Stimulated activated CD8-positive, alpha-beta memory T cell treated with anti-CD3 and anti-CD28 coated beads, Interleukin-7, amount 100 ng/mL, for 24 hours (primary cell): ENCODE results near the gene HOPX.
"Not testable (repeated sequence)": the region's sequence is repeated elsewhere in the genome, so short reads cannot be mapped to it uniquely, and the experiment has no call there.

Source experiments
- DNase-seq: peaks from one replicate; pipeline ENCODE4 v3.0.0-alpha.2; 2020; ENCODE audit warnings: low read depth

HOPX gene, protein sequence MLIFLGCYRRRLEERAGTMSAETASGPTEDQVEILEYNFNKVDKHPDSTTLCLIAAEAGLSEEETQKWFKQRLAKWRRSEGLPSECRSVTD

DNA sequence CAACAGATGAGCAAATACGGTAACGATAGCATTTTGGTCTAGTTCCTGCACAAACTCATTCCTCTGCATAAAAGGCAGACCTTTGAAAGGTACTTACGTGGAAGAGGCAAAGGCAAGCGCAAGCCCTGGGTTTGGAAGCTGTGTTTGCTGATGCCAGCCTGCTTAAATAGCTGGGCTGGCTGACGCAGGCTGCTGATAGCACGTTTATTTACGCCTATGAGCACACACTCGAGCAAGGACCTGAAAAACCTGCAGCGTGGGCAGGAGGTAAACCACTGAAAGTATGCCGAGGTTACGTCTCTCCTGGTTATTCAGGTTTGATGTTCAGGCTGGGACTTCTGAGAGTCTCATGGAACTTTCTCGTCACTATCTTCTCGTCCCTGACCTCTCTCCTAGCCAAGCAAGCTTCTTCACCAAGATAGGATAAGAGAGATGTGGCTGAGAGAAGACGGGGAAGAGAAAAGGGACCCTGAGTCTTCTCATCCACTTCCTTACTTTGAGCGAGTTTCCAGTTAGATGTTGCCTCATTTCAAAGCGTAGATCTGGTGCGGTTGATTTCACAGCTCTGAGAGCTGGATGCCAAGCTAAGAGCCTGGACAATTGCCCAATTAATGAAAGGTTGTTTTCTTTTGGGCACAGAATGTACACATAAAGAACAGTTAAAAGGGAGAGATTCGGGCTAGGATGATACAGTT is at the start of gene HOPX:
HOPX (minus strand) TSS at position 139 of the 695 bp plus-strand sequence. CDS start 23,480 bp downstream, outside the sequence.
- DNase-seq, result peak; percentile 33

DNA sequence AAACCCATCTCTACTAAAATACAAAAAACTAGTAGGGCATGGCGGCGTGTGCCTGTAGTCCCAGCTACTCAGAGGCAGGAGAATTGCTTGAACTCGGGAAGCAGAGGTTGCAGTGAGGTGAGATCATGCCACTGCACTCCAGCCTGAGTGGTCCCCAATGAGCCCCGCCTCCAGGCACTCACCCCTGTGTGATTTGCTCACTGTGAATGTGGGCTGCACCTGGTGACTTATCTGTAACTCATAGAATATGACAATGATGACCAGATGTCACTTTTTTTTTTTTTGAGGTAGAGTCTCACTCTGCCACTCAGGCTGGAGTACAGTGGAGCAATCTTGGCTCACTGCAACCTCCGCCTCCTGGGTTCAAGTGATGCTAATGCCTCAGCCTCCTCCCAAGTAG is 49.0 kb upstream of the HOPX start:
- no peak for DNase-seq

DNA sequence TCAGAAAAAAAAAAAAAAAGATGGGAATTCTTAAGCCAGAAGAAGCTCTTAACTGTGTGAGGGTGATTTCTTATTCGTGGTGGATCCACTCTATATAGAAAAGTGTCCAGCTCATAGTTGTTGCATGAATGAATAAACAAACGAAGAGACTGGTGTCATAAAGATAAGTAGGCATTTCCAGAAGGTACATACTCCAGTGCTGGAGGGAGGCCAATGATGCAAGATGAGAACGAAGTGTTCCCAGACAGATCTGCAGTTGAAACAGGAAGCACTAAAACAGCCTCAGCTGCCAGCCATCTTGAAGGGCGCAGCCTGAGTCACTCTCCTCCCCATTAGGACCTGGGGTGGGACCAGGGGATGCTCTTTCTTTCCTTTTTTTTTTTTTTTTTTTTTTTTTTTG is 47.4 kb upstream of the HOPX start:
- DNase-seq, result no peak

DNA sequence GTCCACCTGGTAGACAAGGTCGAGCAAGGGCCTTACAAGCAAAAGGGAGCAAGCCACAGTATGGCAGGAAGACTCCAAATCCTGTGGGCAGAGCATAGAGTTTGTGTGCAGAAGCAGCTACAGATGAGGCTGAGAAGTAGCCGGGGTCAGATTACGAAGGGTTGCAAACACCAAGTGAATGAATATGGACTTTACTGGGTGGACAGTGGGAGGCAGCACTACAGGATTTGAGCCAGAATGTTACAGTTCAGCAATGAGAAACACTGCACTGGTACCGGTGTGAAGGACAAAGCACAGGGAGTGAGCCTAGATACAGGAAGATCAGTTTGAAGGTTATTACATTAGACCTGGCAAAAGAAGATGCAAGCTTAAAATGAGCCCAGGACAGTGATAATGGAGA is 46.1 kb upstream of the HOPX start:
- DNase-seq, result no peak

DNA sequence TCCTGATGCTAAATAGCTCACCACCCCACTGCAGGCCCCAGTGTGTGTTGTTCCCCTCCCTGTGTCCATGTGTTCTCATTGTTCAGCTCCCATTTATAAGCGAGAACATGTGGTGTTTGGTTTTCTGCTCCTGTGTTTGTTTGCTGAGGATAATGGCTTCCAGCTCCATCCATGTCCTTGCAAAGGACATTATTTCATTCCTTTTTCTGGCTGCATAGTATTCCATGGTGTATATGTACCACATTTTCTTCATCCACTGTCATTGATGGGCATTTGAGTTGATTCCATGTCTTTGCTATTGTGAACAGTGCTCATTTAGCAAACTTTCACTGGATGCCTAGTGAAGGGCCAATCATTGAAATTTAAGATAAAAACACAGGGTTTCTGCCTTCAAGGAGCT is 45.5 kb upstream of the HOPX start:
- not testable (repeated sequence) for DNase-seq

DNA sequence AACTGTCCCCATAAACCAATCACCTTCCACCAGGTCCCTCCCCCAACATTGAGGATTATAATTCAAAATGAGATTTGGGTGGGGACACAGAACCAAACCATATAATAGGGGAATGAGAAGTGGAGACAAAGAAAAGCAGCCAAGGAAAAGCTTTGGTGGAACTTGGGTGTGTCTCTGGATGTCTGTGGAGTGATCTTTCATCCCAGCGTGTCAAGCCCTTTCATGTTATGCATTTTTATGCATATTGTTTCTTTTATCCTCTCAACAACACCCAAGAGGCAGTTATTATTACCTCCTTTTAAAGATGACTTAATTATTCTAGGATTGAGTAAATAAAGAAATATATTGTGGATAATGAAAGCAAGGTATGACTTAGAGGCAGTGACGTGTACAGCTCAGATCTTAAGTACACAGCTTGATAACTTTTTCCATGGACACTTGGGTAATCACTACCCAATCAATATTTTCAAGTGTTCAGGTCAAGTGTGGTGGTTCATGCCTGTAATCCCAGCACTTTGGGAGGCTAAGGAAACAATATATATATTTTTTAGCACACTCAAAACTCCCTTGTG is 42.6 kb upstream of the HOPX start:
- DNase-seq, result no peak

DNA sequence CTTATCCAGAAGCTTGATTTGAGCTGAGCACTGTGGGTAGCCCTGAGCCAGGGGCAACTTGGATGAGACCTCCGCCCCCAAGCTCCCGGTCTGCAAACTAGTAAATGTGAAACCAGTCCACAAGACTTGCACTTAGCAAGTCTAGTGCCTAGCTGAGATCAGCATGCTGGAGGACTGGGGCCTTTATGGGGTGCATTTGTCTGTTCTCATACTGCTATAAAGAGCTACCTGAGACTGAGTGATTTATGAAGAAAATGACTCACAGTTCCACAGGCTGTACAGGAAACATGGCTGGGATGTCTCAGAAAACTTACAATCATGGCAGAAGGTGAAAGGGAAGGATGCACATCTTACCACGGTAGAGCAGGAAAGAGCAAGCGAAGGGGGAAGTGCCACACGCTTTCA is 42.1 kb upstream of the HOPX start:
- no peak for DNase-seq

DNA sequence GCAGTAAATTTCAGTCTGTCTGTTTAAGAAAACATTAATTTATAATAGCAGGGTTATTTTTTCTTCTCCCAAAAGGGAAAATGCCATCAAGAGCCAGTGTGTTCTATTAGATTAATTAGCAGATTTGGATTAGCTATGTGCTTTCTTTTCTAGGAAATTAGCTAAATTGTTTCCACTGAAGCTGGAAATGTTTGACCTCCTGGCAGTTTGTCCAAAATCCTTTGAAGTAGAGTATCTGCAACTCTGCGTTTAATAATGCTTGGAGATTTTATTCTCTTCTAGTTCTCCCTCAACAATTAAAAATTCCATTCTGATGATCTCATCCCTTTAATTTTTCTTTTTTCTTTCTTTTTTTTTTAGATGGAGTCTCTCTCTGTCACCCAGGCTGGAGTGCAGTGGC is 27.1 kb upstream of the HOPX start:
- DNase-seq, result no peak

DNA sequence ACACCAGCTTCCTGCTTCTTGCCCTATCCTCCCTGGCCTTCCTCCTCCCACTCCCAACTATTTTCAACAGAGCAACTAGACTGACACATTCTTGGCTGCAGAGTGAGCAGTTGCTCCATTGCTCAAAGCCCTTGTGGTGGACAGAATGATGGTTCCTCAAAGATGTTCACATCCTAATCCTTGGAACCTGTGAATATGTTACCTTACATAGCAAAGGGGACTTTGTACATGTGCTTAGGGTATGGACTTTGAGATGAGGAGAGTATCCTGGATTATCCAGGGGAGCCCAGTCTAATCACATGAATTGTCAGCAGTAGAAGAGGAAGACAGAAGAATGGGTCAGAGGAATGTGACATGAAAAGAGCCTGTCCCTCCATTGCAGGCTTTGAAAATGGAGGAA is 24.9 kb upstream of the HOPX start:
- no peak for DNase-seq

DNA sequence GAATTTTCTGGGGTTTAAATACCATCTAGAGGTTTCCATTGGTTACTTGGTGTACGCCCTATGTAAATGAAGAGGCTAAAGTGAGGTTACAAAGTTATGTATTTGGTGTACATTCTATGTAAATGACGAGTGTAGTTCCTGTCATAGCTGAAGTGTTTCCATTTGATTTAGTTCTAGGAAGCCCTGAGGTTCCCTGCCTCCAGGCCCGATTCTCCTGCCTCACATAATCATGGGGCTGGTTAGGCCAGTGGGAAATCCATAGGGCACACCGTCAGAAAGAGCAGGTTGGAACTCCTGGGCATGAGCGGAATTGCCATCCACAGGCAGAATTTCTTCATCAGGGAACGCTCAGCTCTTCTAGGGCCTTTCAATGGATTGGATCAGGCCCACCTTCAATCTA is 24.2 kb upstream of the HOPX start:
- no peak for DNase-seq

DNA sequence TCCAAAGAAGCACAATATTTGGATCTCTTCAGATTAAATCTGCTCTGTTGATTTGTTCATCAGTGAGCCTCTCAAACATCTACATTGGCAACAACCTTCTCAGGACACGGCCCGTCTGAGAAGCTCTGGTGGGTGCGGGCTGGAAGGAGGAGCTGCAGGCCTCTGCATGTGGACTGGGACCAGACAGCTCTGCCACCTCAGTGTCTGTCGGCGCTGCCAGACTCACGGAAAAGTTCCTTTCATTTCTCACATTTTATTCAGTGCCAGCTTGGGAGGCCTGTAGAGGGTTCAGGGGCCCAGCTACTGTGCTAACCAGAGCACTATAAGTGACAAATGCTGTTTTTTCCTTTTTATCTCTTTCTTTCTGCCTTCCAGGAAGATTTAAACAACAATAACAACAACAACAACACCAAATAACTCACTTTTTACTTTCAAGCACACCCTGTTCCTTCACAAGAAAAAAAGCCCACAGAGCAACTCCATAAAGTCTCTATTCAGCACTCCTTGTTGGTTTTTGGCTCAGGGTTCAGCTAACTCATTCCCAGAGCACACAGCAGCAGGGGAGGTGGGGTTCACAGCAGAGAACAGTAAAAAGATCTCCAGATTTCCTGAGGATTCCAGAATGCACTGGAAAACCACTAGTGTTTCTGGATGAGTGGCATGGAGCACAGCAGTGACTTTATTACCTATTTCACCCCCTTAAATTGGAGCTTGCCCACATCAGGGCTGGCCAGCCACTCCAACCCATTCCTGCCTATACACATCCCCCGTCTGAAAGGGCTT is 23.2 kb upstream of the HOPX start:
- no peak for DNase-seq

DNA sequence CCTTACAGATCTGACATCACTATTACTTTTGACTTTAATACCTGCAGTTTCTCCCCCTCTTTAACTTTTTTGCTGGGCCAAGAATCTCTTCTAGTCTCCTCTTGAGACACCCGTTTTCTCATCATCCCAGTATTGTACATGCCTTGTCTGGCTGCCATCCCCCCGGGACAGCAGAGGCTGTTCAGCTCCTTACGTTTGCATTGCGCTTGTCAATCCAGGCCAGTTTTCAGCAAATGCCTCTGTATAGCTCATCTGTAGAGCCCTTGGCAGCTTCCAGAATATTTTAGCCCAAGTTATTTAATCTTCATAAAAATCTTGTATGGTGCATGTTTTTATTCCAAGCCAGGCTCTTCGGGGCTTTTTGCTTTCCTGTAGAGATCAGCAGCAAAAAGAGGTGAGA is 22.3 kb upstream of the HOPX start:
- DNase-seq, result no peak

DNA sequence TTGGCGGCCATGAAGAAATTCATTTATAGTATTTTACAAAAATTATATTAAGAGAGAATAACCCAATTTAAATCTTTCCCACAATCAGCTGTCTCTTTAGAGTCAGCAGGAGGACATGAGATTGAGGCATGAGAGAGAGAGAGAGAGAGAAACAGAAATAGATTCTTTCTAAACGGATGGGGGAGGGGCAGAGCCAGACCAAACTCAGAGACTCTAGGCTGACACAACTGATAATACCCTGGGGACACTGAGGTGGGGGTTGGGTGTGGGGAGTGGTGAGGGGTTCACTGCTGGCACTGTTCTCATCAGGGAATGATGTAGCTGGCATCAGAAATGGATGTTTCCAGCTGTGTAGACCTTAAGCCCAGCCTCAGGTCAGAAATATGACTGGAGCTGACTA is 20.5 kb upstream of the HOPX start:
- DNase-seq, result no peak

DNA sequence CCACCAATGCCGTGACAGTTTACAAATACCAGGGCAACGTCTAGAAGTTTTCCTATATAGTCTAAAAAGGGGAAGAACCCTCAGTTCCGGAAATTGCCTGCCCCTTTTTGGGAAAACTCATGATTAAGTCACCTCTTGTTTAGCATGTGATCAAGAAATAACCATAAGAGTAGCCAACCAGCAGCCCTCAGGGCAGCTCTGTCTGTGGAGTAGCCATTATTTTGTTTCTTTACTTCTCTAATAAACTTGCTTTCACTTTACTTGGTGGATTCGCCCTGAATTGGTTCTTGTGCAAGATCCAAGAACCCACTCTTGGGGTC is 20.0 kb upstream of the HOPX start:
- no peak for DNase-seq

DNA sequence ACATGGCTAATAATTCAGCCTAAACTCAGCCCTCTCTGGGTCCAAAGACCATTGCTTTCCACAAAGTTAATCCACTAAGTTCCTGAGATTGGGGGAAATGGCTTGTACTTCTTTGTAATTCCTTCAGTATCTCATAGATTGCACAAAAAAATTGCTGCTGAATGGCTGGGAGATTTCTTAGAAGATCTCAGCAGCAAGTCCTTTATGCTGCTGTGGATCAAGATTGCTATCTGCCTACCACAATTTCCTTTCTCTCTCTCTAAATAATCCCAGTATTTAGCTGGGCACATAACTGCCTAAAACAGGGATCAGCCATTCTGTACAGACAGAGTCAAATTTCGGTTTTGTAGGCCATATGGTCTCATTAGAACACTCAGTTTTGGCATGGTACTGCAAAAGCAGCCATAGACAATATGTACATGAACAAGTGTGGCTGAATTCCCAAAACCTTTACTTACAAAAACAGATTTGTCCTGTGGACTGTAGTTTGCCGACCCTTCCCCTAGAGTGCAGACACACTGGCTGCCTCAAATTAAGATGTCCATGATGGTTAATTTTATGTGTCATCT is 18.5 kb upstream of the HOPX start:
- DNase-seq, result no peak

DNA sequence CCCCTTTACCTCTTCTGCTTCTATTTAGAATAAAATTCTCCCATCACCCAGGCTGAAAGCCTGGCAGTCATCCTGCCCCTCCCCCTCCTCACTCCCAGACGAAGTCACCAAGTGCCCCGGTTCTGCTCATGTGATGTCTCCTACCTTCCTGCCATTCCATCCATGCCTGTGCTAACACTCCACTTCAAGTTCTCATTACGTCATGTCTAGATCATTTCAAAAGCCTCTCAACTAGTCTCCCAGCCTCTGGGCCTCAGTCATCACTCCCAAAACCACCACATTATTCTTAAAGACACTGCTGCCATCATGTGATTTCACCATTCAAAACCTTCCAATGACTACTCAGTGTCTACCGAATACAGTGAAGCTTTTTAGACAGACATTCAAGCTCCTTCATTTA is 17.2 kb upstream of the HOPX start:
- DNase-seq, result no peak

DNA sequence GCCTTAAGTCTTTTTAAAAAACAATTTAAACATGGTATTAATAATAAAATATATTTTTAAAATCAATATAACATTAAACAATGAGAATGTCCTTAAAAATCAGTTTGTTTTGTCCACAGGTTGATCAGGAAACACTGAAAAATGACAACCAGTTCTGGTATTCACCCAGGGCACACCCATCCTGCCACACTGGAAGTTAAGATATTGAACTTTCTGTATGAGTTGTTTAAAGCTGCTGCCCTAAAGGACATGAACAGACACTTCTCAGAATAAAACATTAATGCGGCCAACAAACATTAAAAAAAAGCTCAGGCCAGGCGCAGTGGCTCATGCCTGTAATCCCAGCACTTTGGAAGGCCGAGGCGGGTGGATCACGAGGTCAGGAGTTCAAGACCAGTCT is 15.0 kb upstream of the HOPX start:
- DNase-seq, result no peak

DNA sequence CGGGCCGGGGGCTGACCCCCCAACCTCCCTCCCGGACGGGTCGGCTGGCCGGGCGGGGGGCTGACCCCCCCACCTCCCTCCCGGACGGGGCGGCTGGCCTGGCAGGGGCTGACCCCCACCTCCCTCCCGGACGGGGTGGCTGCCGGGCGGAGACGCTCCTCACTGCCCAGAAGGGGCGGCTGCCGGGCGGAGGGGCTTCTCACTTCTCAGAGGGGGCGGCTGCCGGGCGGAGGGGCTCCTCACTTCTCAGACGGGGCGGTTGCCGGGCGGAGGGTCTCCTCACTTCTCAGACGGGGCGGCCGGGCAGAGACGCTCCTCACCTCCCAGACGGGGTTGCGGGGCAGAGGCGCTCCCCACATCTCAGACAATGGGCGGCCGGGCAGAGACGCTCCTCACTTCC is 12.4 kb upstream of the HOPX start:
- DNase-seq, result not testable (repeated sequence)

DNA sequence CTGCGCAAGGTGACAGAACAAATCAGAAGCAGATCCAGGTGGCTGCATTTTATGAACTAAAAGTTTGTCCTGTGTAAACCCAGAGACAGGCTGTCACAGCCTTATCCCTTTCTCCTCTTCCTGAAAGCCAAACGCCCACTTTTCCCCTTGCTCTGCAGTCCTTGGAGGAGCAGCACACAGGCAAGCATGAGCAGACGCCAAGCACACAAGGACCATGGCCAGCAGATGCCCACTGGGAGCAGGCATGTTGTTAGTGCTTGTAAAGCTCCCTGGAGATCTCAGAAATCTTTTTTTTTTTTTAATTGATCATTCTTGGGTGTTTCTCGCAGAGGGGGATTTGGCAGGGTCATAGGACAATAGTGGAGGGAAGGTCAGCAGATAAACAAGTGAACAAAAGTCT is 11.5 kb upstream of the HOPX start:
- DNase-seq, result no peak

DNA sequence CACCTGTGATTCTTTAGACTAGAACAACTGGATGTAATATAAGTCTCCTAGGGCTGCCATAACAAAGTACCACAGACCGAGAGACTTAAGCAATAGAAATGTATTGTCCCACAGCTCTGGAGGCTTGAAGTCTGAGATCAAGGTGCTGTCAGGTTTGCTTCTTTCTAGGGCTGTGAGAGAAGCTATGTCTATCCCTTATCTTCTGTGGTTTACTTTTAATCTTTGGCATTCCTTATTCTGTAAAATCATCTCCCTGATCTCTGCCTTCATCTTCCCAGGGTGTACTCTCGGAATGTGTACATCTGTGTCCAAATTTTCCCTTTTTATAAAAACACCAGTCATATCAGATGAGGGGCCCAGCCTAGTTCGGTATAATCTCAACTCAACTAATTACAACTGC is 10.3 kb upstream of the HOPX start:
- DNase-seq, result no peak

DNA sequence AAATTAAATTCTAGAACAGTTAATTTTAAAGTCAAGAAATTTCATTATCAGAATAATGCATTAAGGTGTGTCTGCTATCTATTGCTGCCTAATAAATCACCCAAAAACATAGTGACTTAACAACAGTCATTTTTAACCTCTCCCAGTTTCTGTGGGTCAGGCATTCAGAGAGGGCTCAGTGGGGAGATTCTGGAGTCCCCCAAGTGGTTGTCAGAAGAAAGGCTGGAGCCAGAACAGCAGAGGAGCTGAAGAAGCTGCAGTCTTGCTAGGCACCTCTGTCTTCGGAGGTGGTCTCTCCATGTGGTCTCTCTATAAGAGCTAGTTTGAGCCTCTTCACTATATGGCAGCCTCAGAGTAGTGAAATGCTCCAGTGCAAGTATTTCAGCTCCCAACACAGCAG is 9.3 kb upstream of the HOPX start:
- no peak for DNase-seq

DNA sequence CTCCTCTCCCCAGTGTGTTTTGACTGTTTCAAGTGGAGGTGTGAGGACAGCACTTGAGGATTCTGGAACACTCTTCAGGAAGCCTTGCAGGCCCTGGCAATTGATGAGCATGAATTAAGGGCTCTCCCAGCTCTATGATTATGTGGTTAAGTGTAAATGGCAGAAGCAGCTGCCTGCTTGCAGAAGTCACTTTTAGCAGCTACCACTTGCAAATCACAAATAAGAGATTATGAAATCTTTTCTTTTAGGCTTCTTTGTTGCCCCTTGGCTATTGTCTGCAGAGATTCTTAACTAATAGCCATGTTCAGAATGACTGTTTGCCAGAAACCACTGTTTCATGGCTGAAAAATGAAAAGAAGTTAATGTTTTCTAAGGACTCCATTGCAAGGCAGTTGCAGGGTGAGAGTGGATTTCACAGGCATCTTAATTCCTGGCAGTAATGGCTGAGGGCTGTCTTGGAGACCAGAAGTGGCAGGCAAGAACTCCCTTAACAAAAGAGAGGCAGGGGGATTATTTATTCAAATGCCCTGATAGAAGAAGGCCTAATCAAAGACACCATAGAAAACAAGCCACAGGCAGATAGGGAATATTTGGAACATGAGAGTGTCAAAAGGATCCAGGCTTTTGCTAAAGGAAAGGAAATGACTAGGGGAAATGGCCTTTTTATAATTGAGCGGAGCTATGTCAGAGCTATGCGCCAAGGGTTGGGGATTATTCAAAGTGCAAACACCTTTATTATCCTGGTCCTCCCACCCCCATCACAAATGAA is 8.3 kb upstream of the HOPX start:
- DNase-seq, result no peak
